SHP77 treated with DMSO at 0.1 percent for 48 hours (cell line): ENCODE measurements around the gene SIN3B.
"Not testable (repeated sequence)": the region's sequence is repeated elsewhere in the genome, so short reads cannot be mapped to it uniquely, and the experiment has no call there.

Experiments
- DNase-seq: peaks from one replicate; lab custom pipeline; 2025; lab: John Stamatoyannopoulos, UW

The SIN3B gene, protein sequence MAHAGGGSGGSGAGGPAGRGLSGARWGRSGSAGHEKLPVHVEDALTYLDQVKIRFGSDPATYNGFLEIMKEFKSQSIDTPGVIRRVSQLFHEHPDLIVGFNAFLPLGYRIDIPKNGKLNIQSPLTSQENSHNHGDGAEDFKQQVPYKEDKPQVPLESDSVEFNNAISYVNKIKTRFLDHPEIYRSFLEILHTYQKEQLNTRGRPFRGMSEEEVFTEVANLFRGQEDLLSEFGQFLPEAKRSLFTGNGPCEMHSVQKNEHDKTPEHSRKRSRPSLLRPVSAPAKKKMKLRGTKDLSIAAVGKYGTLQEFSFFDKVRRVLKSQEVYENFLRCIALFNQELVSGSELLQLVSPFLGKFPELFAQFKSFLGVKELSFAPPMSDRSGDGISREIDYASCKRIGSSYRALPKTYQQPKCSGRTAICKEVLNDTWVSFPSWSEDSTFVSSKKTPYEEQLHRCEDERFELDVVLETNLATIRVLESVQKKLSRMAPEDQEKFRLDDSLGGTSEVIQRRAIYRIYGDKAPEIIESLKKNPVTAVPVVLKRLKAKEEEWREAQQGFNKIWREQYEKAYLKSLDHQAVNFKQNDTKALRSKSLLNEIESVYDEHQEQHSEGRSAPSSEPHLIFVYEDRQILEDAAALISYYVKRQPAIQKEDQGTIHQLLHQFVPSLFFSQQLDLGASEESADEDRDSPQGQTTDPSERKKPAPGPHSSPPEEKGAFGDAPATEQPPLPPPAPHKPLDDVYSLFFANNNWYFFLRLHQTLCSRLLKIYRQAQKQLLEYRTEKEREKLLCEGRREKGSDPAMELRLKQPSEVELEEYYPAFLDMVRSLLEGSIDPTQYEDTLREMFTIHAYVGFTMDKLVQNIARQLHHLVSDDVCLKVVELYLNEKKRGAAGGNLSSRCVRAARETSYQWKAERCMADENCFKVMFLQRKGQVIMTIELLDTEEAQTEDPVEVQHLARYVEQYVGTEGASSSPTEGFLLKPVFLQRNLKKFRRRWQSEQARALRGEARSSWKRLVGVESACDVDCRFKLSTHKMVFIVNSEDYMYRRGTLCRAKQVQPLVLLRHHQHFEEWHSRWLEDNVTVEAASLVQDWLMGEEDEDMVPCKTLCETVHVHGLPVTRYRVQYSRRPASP

GRCh38 chr19:16829010-16829821 is at the start of gene SIN3B:
Gene SIN3B (plus strand): TSS chr19:16829398. CDS start chr19:16829421, 23 bp downstream.
- DNase-seq = peak; percentile 83

DNA sequence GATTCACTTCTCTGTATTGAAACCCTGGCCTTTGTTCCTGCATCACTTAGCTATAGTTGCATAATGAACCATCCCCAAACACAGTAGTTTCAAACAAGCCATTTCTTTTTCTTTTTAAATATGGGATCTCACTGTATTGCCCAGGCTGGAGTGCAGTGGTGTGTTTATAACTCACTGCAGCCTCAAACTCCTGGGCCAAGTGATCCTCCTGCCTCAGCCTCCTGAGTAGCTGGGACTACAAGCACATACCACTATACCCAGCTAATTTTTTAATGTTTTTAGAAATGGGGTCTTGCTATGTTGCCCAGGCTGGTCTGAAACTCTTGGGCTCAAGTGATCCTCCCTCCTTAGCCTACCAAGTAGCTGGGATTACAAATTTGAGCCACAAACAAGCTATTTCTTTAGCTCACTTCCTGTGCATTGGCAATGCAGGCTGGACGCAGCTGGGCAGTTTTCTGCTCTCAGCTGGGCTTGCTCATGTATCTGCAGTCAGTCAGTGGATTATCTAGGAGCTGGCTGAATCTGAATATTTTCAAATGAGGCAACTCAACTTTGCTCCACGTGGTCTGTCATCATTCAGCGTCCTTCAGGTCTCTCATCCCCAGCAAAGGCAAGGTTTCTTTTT is 49.5 kb upstream of the SIN3B start:
- no peak for DNase-seq

GRCh38 chr19:16782719-16783118 is 46.5 kb upstream of the SIN3B start:
- no peak for DNase-seq

GRCh38 chr19:16788479-16788878 is 40.7 kb upstream of the SIN3B start:
- DNase-seq = no peak

GRCh38 chr19:16789238-16789637 is 40.0 kb upstream of the SIN3B start:
- DNase-seq = no peak

- DNase-seq = no peak
These were observed 39.1 kb upstream of the SIN3B start for GRCh38 chr19:16790051-16790450.

DNA sequence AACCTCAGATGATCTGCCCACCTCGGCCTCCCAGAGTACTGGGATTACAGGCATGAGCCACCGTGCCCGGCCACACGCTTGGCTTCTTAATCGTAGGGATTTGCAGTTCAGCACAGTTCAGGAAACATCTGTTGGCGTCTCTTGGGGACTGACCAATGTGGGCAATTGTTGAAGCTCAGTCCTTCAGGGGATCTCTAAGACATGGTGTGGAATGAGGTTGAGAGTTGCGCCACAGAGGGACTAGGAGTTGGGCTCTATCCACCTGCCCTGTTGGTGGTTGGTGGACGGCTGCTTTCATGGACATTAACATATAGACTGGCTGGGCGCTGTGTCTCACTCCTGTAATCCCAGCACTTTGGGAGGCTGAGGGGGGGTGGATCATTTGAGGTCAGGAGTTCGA is 37.3 kb upstream of the SIN3B start:
- DNase-seq = no peak

DNA sequence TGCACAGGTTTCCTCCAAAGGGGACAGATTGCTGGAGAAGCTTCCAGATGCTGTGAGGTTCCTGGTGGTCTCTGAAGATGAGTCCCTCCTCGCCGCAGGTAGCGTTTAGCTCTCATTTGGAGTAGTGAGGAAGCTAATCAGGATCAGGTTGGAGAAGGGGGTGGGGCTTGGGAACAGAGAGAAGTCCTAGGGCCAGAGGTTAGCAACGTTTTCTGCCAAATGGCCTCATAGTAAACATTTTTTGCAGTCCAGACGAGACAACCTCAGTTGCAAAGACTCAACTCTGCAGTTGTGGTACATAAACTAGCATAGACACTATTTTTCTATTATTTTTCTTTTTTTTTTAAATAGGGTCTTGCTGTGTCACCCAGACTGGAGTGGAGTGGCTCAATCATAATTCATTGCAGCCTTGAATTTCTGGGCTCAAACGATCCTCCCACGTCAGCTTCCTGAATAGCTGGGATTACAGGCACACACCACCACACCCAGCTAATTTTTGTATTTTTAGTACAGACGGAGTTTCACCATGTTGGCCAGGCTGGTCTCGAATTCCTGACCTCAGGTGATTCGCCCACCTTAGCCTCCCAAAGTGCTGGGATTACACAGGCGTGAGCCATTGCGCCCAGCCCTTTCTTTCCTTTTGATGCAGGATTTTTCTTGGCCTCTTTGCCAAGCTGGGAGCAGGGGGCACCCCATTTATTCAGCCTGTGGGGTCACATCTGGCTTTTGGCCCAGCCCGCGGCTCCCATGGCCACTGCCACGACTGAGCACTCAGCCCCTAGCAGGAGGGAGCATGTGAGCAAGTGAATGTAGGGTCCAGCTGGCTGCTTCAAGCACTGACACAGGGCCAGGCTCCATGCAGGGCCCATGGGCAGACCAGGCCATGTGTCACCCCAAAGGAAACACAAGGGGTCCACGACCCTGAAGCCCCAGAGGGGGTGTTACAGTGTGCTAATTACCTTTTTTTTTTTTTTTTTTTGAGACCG is 34.4 kb upstream of the SIN3B start:
- no peak for DNase-seq

GRCh38 chr19:16795731-16796130 is 33.5 kb upstream of the SIN3B start:
- no peak for DNase-seq

DNA sequence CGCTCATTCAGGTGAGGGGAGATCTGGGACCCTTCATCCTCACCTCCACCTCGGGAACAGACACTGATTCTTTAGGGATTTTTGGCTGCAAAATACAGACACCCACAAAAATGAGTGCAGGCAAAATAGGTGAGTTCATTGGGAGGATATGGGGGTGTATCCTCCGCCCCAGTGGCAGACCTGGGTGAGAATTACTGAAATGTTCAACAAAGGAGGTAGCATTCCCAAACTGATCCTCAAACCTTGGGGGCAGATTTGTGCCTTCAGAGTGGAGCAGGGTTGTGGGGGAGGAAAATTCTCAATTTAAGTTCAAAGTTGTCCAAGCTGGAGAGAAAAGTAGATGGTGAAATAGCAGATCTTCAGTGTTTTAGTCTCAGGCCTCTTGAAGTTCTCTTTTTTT is 31.3 kb upstream of the SIN3B start:
- no peak for DNase-seq

- DNase-seq = not testable (repeated sequence)
These were observed 30.9 kb upstream of the SIN3B start for GRCh38 chr19:16798326-16798725.

DNA sequence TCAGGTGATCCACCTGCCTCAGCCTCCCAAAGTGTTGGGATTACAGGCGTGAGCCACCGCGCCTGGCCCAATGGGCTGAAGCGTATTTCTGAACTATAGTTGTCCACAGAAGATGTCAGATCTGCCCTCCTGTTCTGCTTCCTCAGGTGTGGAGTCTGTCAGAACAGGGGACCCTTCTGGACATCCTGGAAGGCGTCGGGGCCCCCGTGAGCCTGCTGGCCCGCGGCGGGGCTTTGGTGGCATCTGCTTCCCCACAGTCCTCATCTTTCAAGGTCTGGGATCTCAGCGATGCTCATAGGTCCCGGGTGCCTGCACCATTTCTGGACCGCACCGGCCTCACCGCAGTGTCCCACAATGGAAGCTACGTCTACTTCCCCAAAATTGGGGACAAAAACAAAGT is 29.5 kb upstream of the SIN3B start:
- DNase-seq = no peak

DNA sequence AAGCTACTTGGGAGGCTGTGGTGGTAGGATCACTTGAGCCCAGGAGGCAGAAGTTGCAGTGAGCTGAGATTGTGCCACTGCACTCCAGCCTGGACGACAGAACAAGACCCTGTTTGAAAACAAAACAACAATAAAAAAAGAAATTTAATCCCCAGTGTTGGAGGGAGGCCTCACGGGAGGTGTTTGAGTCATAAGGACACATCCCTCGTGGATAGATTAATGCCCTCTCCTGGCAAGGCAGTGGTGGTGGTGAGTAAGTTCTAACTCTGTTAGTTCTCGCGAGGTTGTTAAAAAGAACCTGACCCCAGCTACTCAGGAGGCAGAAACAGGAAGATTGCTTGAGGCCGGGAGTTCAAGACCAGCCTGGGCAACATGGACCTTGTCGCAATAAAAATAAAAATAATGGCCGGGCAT is 27.6 kb upstream of the SIN3B start:
- no peak for DNase-seq

DNA sequence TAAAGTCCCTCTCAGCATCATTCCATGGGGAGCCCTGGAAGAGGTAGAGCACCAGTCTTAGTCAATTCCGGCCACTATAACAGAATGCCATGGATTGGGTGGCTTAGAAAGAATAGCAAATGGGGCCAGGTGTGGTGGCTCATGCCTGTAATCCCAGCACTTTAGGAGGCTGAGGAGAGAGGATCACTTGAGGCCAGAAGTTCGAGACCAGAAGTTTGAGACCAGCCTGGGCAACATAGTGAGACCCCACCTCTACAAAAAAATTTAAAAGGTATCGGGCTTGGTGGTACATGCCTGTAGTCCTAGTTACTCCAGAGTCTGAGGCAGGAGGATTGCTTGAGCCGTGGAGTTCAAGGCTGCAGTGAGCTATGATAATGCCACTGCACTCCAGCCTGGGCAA is 25.0 kb upstream of the SIN3B start:
- DNase-seq = no peak

GRCh38 chr19:16807549-16808284 is 21.5 kb upstream of the SIN3B start:
- no peak for DNase-seq

- DNase-seq = no peak
These were observed 14.6 kb upstream of the SIN3B start for GRCh38 chr19:16814526-16815100.

GRCh38 chr19:16820056-16820455 is 9.1 kb upstream of the SIN3B start:
- no peak for DNase-seq

- no peak for DNase-seq
These were observed 8.1 kb upstream of the SIN3B start for GRCh38 chr19:16821081-16821480.

DNA sequence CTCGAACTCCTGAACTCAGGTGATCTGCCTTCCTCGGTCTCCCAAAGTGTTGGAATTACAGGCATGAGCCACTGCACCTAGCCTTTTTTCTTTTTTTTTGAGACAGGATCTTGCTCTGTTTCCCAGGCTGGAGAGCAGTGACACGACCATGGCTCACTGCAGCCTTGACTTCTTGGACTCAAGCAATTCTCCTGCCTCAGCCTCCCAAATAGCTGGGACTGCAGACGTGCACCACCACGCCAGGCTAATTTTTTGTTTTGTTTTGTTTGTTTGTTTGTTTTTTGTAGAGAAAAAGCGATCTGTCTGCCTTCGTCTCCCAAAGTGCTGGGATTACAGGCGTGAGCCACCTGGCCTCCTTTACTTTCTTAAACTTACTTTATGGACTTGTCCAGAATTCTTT is 6.5 kb upstream of the SIN3B start:
- no peak for DNase-seq
